GM12878 (cell line): ENCODE data around the gene ATP13A1. TPM values are rescaled to one million over a fixed set of nuclear protein-coding genes. Genes with fewer than 3 reads are reported as not detected.

Source experiments
- ATAC-seq: fragments of 200-7000 bp; cut with Tn5 transposase; 3 replicates; pipeline ENCODE4 v1.9.1; 2020; ENCODE audit warnings: mild to moderate bottlenecking, moderate library complexity
- BruUV-seq: library from RNA; stranded (reverse); fragments of 400-500 nt; replicated peaks from 2 replicates; lab custom pipeline; 2021; lab: Mats Ljungman, UMichigan
- CTCF ChIA-PET: fragments of 300-600 bp; sonication (Branson Sonifier 250); formaldehyde crosslinking; extraction: SDS; loops from one replicate; lab custom pipeline; 2021; ENCODE audit warnings: inconsistent platforms; lab: Yijun Ruan, JAX
- POLR2A ChIA-PET: fragments of 350-600 bp; formaldehyde crosslinking; extraction: SDS; loops from one replicate; lab custom pipeline; 2021; ENCODE audit warnings: inconsistent platforms; lab: Charles Lee
- RAD21 ChIA-PET: fragments of 300-600 bp; sonication (Branson Sonifier 250); formaldehyde crosslinking; loops from one replicate; lab custom pipeline; 2023; ENCODE audit warnings: antibody characterized with exemption; ENCODE audit not compliant: unreplicated experiment; lab: Charles Lee
- SMC1A ChIA-PET: fragments of 300-600 bp; sonication (Branson Sonifier 250); formaldehyde crosslinking; loops from one replicate; lab custom pipeline; 2023; ENCODE audit not compliant: unreplicated experiment, uncharacterized antibody; lab: Charles Lee
- DNase-seq: peaks from one replicate; pipeline ENCODE4 v3.0.0-alpha.2; 2011; ENCODE audit warnings: low read depth, low spot score
- FAIRE-seq: peaks from 3 replicates; lab custom pipeline; 2011; peaks lifted over from hg19 to GRCh38; lab: Jason Lieb, UNC
- H2AFZ ChIP-seq: 2 replicates; pipeline ENCODE4 v1.6.0; 2011; ENCODE audit warnings: low read depth, low read length, control low read depth; ENCODE audit not compliant: control insufficient read depth
- H3K27ac ChIP-seq: 2 replicates; pipeline ENCODE4 v1.5.1; 2011; ENCODE audit warnings: control low read depth; ENCODE audit not compliant: control insufficient read depth, insufficient read depth
- H3K27me3 ChIP-seq, 2 experiments: replicated peaks in 1 of 2; 2 replicates each; pipeline versions ENCODE4 v1.6.0 to v1.6.1; 2011; ENCODE audit warnings: low read length in 1 of 2; ENCODE audit not compliant: control insufficient read depth in 2 of 2, insufficient read depth in 2 of 2
- H3K36me3 ChIP-seq, 2 experiments: 2 replicates each; pipeline ENCODE4 v1.5.1; 2011; ENCODE audit warnings: low read length in 1 of 2; ENCODE audit not compliant: control insufficient read depth in 2 of 2, insufficient read depth in 2 of 2
- H3K4me1 ChIP-seq: 2 replicates; pipeline ENCODE4 v1.6.1; 2011; ENCODE audit warnings: mild to moderate bottlenecking, low read length, moderate library complexity, mixed read lengths; ENCODE audit not compliant: control insufficient read depth, insufficient read depth
- H3K4me2 ChIP-seq: 2 replicates; pipeline ENCODE4 v1.6.0; 2011; ENCODE audit warnings: control low read depth; ENCODE audit not compliant: control insufficient read depth, insufficient read depth
- H3K4me3 ChIP-seq: fragments of 200-600 bp; sonication (generic); 2 replicates; pipeline ENCODE4 v1.5.1; 2016
- H3K79me2 ChIP-seq: 2 replicates; pipeline ENCODE4 v1.6.0; 2011; ENCODE audit warnings: low read length; ENCODE audit not compliant: control insufficient read depth, insufficient read depth
- H3K9ac ChIP-seq: 2 replicates; pipeline ENCODE4 v1.8.0; 2011; ENCODE audit warnings: low read length, control low read depth, mixed read lengths; ENCODE audit not compliant: control insufficient read depth, insufficient read depth
- H3K9me3 ChIP-seq: replicated peaks from 3 replicates; pipeline ENCODE4 v1.5.1; 2011; ENCODE audit warnings: mild to moderate bottlenecking, low read length; ENCODE audit not compliant: control insufficient read depth, insufficient read depth
- H4K20me1 ChIP-seq: 2 replicates; pipeline ENCODE4 v1.6.0; 2011; ENCODE audit not compliant: control insufficient read depth, insufficient read depth
- BACH1 ChIP-seq: fragments of 450-650 bp; IDR thresholded peaks from 2 replicates; pipeline ENCODE4 v1.6.1; 2017; ENCODE audit warnings: mild to moderate bottlenecking, borderline replicate concordance
- BCL11A ChIP-seq: IDR thresholded peaks from 2 replicates; pipeline ENCODE4 v1.6.1; 2011; ENCODE audit warnings: low read depth, low read length
- BMI1 ChIP-seq: fragments of 450-650 bp; IDR thresholded peaks from 2 replicates; pipeline ENCODE4 v1.6.1; 2016; ENCODE audit warnings: mild to moderate bottlenecking, moderate library complexity, borderline replicate concordance
- CHD2 ChIP-seq: IDR thresholded peaks from 2 replicates; pipeline ENCODE4 v1.6.1; 2011; ENCODE audit warnings: low read depth, low read length, improper control_type of control experiment, borderline replicate concordance
- EED ChIP-seq: sonication (generic); IDR thresholded peaks from 2 replicates; pipeline ENCODE4 v1.6.1; 2016; ENCODE audit warnings: antibody characterized with exemption, low read depth
- EGR1 ChIP-seq, 2 experiments: IDR thresholded peaks; 1 replicate in 1 of 2; 2 replicates in 1 of 2; pipeline ENCODE4 v1.6.1; 2011 to 2012; ENCODE audit warnings: low read depth in 2 of 2, low read length in 2 of 2, borderline replicate concordance in 1 of 2, mild to moderate bottlenecking in 1 of 2, moderate library complexity in 1 of 2
- EP300 ChIP-seq, 2 experiments: fragments of 150-350 bp in 1 of 2; IDR thresholded peaks; 2 replicates each; pipeline ENCODE4 v1.6.1; 2011 to 2012; ENCODE audit warnings: low read depth in 2 of 2, low read length in 2 of 2, borderline replicate concordance in 1 of 2, improper control_type of control experiment in 1 of 2, inconsistent platforms in 1 of 2; ENCODE audit not compliant: control insufficient read depth in 1 of 2
- FOS ChIP-seq: IDR thresholded peaks from 3 replicates; pipeline ENCODE4 v1.6.1; 2011; ENCODE audit warnings: borderline replicate concordance; ENCODE audit not compliant: insufficient read length; ENCODE audit errors: extremely low read depth
- HDAC2 ChIP-seq: fragments of 200-600 bp; sonication (generic); IDR thresholded peaks from 2 replicates; pipeline ENCODE4 v1.6.1; 2017
- IKZF1 ChIP-seq: fragments of 450-650 bp; conservative IDR thresholded peaks from 2 replicates; pipeline ENCODE4 v1.6.1; 2017; ENCODE audit warnings: antibody characterized with exemption, mild to moderate bottlenecking
- NBN ChIP-seq: fragments of 450-650 bp; IDR thresholded peaks from 2 replicates; pipeline ENCODE4 v1.6.1; 2016
- NFYA ChIP-seq: IDR thresholded peaks from 2 replicates; pipeline ENCODE4 v1.6.1; 2011; ENCODE audit warnings: low read depth, mild to moderate bottlenecking, low read length, improper control_type of control experiment, borderline replicate concordance
- NRF1 ChIP-seq: conservative IDR thresholded peaks from 2 replicates; pipeline ENCODE4 v1.6.1; 2011; ENCODE audit warnings: mild to moderate bottlenecking, low read depth, low read length, improper control_type of control experiment
- RUNX3 ChIP-seq: IDR thresholded peaks from 2 replicates; pipeline ENCODE4 v1.6.1; 2012; ENCODE audit warnings: low read length, inconsistent platforms
- SMARCA5 ChIP-seq: fragments of 450-650 bp; IDR thresholded peaks from 2 replicates; pipeline ENCODE4 v1.6.1; 2017; ENCODE audit warnings: mild to moderate bottlenecking
- TCF3 ChIP-seq: IDR thresholded peaks from 2 replicates; pipeline ENCODE4 v1.6.1; 2012; ENCODE audit warnings: low read depth, mild to moderate bottlenecking, low read length, borderline replicate concordance; ENCODE audit not compliant: insufficient read depth
- WRNIP1 ChIP-seq: IDR thresholded peaks from 2 replicates; pipeline ENCODE4 v1.6.1; 2011; ENCODE audit warnings: low read depth, low read length, improper control_type of control experiment, borderline replicate concordance
- ZBTB11 ChIP-seq: fragments of 450-650 bp; formaldehyde crosslinking; IDR thresholded peaks from 2 replicates; pipeline ENCODE4 v1.5.0; 2022; ENCODE audit warnings: mild to moderate bottlenecking, missing genetic modification characterization
- ZZZ3 ChIP-seq: IDR thresholded peaks from 2 replicates; pipeline ENCODE4 v1.6.1; 2011; ENCODE audit warnings: low read depth; ENCODE audit not compliant: control insufficient read depth, insufficient read length
- WGBS: methylation state at CpG from one replicate; pipeline ENCODE4 v1.1.6; 2016; ENCODE audit warnings: low lambda C conversion rate; ENCODE audit not compliant: insufficient replicate concordance, insufficient coverage; ENCODE audit errors: missing lambda C conversion rate; 5-methylcytosine and 5-hydroxymethylcytosine counted together
- in situ Hi-C: fragments of 300-500 bp; cut with MboI; formaldehyde crosslinking; loops from 9 replicates; pipeline ENCODE4 v1.14.3; 2018; ENCODE audit warnings: mixed read lengths
- intact Hi-C: fragments of 100-400 bp; cut with micrococcal nuclease; formaldehyde crosslinking; loops from one replicate; pipeline ENCODE4 v1.14.2; 2022; ENCODE audit not compliant: unreplicated experiment
- polyA plus RNA-seq, 11 experiments: library from polyadenylated mRNA; depleted of rRNA in 4 of 11; unstranded in 6 of 11; stranded (reverse) in 5 of 11; fragments of >200 nt; fragmentation: Nextera tagmentation in 4 of 11; fragmentation: Illumina TruSeq in 1 of 11; extraction: Ambion mirVana in 4 of 11; extraction: Trizol in 1 of 11; gene quantifications; 1 replicate in 1 of 11; 2 replicates in 10 of 11; pipeline versions ENCODE4 v1.2.1 to v1.2.3, GENCODE V29; 2011 to 2016; ENCODE audit warnings: inconsistent platforms in 2 of 11, missing spikeins in 2 of 11, low read depth in 1 of 11
- total RNA-seq, 4 experiments: library from RNA; depleted of rRNA in 3 of 4; stranded (reverse); fragments of >200 nt in 3 of 4; fragmentation: Illumina TruSeq in 1 of 4; extraction: Trizol in 1 of 4; gene quantifications; 2 replicates each; pipeline versions ENCODE4 v1.2.1 to v1.2.3, GENCODE V29; 2013 to 2021

ATP13A1 gene
- total and polyA plus RNA-seq, 10 of the 15 experiments (the other 5 are each of a cell fraction or from before 2014, with no cell fraction given), result 0.37 to 91.0 (median 29.8) TPM

- Histone ChIP-seq H3K4me1 (no peaks in the 10 kb centered on the region), H3K27me3 (no peaks in the 10 kb centered on the region), H2AFZ (peak within 1 kb of the TSS; percentile 77), H3K4me2 (peak within 1 kb of the TSS; percentile 98), H3K79me2 (peaks cover 6% of the 10 kb centered on the region), H3K9me3 (no peaks in the 10 kb centered on the region), H3K27ac (peak within 1 kb of the TSS; percentile 37; the same call in 1 of the 2 replicates), H4K20me1 (no peaks in the 10 kb centered on the region), H3K36me3 (no peaks in the 10 kb centered on the region; a peak in 1 of 4 replicates), H3K9ac (peak within 1 kb of the TSS; percentile 76), H3K4me3 (peak within 1 kb of the TSS; percentile 68)
- TSS peak; percentile 50 for BruUV-seq
- ATAC-seq, result peak; percentile 97
- in situ Hi-C loops (no loop called here), intact Hi-C loops (loop anchor here (1.0 kb wide), 1 partner anchor 20 kb away; no protein-coding TSS in a partner anchor)
- SMC1A ChIA-PET, result no interaction called here
- RAD21 ChIA-PET, result interaction anchor here (1.3 kb wide), 1 partner anchor 16 kb away, joined by 4 read pairs; no protein-coding TSS in a partner anchor
- 1% methylated on average over 63 of the region's 80 CpGs for WGBS
- CTCF ChIA-PET, result interaction anchor here (0.7 to 2.5 kb wide), 3 partner anchors 21 to 254 kb away, joined by 3 to 8 read pairs (median 4); no protein-coding TSS in a partner anchor
- POLR2A ChIA-PET, result interaction anchor here (0.6 to 3.8 kb wide), 3 partner anchors 16 to 86 kb away, joined by 3 to 21 read pairs (median 5); no protein-coding TSS in a partner anchor
- DNase-seq, result peak; percentile 87
- peak; percentile 94 for FAIRE-seq
- TF ChIP-seq EP300 (IDR thresholded peaks at IDR 0.05; ENCODE audit: borderline replicate concordance in 1 of 2, control insufficient read depth in 1 of 2, low read depth in 2 of 2, low read length in 2 of 2) (no peak), SMARCA5 (0 out of 2 replicates have a peak, but pooled peaks have one; percentile 26), CHD2 (peak; percentile 27; the same call in 1 of the 2 replicates), BMI1 (peak; percentile 94), ZZZ3 (no peak), WRNIP1 (no peak), EED (no peak), FOS (no peak), BACH1 (peak; percentile 73), NBN (0 out of 2 replicates have a peak, but pooled peaks have one; percentile 10), ZBTB11 (no peak), IKZF1 (peak; percentile 90), RUNX3 (0 out of 2 replicates have a peak, but pooled peaks have one; percentile 1), HDAC2 (no peak), TCF3 (no peak), EGR1 (IDR thresholded peaks at IDR 0.05; ENCODE audit: borderline replicate concordance in 1 of 2, low read depth in 2 of 2, low read length in 2 of 2) (peak in 1 of 2 experiments; percentile 64; a peak in 2 of 3 replicates), NRF1 (no peak), NFYA (no peak), BCL11A (no peak)
Measured at GRCh38 chr19:19618219-19619051, 45.0 kb downstream of the ATP13A1 start, which contains the start of gene PBX4. Gene PBX4 (minus strand): TSS chr19:19618687. CDS start chr19:19618629, 58 bp downstream.
